Fibroblast of skin of abdomen (primary cell): ENCODE results near the gene DDO.

Experiments used
- DNase-seq: peaks from one replicate; pipeline ENCODE4 v3.0.0-alpha.2; 2013

Gene DDO

DNA sequence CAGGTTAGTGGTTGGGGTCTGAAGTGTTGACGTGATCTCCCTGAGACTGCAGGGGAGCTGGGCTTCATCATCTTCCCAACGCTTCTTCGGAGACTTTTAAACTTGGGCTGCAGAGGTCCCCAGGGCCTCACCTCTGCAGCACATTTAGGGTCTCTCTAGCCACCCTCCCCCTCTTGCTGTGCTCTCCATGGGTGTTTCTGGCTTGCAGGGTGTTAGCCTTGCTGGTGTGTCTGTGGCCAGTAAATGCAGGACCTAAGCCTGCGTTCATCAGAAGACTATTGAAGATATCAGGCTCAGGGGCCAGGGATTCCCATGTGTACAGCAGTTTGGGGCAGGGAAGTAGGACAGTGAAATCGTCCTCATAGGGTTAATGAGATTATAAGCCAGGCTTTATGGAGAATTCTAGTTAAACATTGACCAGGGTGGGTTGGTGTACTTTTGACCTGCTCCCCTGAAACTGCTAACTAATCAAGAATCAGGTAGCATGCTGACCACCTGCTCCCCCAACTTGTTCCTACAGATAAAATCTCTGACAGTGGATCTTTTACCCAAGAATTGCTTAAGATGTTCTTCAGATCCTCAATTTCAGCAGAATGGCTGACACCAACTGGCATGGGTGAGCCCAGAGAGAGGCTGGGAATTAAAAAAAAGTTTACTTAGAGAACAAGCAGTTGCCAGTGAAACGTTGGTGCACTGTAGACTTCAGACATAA, 3.8 kb upstream of the DDO start:
- no peak for DNase-seq

DNA sequence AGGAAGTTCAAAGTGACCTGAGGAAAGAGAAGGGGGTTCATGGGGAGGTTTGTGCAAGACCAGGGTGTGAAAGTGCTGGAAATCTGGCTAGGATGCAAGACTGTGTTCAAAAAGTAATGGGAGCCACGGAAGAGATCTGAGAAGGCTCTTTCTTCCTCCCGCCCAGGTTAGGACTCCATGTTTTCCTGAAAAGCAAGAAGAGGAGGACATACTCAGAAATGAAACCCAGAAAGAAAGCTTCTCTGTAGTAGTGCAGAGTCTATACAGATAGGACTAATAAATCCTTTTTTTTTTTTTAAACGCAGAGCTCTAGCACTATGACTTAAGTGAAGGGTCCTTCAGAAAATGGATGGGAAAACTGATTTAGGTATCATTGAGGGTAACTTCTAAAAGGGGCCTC, 3.2 kb upstream of the DDO start:
- no peak for DNase-seq

DNA sequence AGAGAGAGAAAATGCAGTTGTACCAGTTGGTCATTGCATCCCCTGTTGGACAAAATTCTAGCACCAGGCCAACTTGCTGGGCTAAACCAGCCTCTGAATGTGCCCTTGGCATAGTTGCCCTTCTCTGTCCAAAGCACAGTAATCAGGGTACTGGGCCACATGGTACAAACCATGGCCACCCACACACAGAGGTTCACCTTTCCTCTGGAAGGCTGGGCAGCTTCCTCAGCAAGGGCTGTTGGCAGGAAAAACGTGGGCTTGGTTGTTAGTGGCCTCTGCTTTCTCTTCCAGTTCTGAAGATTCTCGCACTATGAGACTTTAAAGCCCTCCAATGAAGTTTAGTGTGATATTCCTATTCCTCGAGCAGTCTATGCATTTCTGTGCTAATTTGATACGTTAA, 706 bp downstream of the DDO start:
- DNase-seq: no peak

DNA sequence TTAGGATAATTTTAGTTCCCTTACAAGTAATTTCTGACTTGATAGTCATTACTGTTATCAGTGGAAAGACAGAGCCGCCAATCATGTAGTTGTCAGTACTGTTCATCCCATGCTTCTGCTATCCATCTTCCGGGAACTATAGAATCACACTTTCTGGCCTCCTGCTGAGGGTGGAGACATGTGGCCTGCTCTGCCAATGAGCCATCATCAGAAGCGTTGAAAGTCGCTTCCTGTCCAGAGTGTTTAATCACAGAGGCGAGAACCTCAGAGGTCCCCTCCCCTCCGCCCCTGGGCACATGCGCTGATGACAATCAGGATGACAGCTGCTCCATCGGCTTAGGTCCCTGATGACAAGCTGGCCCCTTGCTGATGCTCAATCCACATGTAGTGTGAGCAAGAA, 3.0 kb downstream of the DDO start:
- no peak for DNase-seq

DNA sequence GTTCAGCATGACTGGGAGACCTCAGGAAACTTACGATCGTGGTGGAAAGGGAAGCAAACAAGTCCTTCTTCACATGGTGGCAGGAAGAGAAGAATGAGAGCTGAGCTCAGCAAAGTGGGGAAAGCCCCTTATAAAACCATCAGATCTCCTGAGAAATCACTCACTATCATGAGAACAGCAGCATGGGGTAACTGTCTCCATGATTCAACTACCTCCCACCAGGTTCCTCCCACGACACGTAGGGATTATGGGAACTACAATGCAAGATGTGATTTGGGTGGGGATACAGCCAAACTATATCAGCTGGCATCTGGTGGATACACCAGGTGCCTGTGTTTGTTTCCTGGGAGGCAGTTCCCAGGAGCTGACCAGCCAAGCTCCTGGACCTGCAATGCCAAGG, 4.9 kb downstream of the DDO start:
- no peak for DNase-seq

DNA sequence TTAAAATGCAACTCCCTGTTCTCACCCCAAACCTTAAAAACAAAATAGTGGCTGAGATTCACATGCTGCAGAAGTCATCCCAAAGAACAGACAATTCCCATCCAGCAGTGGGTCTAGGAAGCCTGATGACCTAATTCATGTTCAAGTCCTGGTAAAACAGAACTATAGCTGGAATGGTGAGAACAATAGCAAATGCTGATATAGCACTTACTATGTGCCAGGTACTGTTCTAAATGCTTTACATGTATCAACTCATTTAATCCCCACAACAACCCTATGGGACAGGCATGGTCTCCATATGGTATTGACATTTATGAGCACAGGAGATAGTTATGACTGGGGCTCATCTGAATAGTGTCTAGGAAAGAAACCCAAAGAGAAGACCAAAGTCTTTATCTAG, 5.6 kb downstream of the DDO start:
- DNase-seq: no peak

DNA sequence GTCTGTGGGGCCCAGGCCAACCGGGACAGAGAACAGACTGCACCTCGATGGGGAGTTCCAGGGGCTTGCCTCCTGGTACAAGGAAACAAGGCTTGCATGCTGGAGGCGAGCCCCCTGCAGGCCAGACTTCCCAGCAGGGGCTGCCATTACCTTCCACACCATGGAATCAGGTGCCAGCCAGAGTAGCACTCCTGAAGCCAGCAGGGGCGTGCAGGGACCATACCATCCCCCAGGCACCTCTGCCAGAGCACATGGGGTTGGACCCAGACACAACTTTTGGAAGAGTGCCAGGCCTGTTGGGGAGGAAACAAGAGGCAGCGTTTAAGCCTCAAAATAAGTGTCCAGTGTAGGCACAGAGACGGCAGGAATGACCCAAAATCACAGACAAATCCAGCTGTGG, 6.5 kb downstream of the DDO start:
- DNase-seq: no peak

DNA sequence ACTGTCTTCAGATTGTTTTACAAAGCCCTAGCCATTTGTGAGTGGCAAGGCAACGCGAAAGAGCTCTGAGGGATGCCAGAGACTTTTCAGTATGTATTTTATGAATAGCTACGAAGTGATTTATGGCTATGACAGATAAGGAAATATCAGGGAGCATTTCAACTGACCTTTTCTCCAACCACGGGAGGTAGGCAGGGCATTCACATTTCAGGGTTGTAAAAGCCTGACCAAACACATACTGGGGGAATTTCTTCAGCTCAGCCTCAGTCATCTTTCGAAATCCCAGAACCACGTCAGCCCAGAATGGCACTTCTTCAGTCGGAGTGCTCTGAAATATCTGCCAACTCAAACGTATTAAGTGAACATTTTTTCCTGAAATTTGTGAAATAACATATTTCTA, 10.8 kb downstream of the DDO start:
- DNase-seq: no peak

DNA sequence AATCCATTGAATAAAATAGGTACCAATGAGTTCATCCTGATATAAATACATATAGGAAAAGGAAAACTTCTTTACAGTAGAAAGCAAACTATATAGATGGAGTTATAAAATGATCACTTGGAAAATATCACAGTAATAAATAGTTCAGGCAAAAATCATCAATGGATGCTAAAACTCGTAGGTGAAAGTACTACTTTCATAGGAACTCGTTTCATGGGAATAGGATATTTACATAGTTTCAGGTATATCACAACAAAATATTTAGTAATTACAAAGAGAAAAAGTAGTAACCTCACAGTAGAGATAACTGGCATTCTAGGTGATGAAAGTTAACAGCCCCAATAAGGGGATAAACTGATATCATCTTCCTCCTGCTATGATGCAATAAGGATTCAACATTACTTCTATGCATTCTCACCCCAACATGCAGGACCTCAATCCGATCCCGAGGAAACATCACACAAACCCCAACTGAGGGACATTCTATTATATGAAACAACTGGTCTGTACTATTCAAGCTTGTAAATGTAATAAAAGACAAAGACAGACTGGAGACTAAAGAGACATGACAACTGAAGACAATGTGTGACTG, 13.7 kb downstream of the DDO start:
- DNase-seq: no peak

DNA sequence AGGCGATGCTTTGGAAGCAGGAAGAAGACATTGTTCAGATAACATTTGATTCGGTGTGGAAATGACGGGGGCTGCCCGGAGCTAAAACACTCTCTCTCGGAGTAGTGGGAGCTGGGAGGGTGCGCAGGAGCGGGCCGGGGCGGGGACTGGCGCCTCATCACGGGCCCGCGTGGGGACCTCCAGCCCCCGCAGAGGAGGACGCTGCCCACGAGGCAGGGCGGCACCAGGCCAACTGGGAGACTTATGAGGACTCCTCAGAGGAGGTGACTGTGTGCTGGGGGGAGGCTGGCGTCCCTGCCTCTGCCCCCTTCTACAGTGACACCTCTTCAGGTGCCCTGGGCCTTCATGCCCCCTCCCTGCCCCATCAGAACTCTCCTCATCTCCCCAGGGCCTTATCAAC, 15.2 kb downstream of the DDO start:
- no peak for DNase-seq

DNA sequence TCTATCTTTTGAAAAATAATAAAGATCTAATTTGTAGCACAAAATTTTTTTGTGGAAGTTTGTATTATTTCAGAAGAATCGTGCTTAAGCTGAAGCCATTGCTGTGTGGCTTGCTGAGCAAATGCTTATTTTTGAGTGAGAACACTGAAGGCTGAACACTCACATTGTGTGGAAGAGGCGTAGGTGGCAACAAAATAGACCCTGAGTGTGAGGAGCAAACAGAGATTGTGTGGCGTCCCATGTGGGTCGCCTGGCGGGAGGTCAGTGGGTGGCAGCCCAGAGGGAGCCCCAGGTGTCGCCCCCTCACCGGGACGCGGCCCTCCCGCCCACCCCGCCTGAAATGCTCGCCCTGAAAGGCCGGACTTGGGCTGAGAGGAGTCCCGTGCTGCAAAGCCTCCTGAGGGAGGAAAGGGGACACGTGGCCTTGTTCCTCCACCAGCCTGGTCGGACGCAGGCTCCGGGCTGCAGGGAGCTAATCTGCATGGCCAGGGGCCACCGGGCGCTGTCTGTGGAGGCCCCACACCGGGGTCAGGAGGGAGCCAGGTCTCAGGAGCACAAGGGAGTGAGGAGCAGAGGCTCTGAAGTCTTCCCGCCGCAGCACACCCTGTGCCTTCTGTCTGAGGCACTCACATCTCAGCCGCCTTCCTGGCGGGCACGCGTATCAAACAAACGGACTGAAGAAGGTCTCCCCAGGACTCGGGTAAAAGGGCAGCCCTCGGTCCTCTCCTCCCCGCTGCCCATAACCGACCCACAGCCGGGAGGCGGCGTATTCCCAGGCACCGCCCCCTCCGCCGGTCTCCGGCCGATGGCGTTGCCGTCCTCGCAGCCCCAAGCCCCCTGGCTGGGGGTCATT, 15.9 kb downstream of the DDO start:
- no peak for DNase-seq

DNA sequence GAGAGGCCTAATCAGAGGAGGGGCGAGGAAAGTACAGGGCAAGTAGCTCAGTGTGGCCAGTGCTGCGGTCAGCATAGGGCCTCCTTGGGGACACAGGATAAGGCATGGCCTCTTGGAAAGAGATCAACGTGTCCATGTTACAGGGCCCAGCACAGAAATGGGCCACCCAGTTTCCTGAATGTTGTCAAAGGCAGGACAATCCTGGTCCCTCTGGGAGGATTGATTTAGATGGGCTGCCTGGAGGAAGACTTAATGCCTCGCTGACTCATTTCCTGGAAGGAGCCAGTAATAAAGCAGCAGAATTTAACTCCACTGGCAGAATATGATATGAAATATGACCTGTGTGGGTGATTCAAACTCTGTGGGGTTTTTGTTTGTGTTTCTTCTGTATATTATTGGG, 16.6 kb downstream of the DDO start:
- peak; percentile 36 for DNase-seq

DNA sequence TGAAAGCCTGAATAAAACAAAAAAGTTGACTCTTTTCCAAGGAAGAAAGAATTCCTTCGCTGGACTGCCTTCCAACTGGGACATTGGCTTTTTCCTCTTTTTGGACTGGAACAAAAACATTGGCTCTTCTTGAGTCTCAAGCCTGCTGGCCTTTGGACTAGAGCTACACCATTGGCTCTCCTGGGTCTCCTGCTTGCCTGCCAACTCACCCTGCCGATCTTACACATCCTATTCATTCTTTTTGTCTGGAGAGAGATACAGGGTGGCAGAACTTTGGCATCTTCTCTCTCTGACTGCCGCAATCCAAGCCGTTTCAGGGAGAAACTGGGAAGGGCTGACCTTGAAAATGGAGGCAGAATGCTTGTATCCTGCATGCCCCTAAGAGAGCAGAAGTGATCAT, 20.2 kb downstream of the DDO start:
- no peak for DNase-seq

DNA sequence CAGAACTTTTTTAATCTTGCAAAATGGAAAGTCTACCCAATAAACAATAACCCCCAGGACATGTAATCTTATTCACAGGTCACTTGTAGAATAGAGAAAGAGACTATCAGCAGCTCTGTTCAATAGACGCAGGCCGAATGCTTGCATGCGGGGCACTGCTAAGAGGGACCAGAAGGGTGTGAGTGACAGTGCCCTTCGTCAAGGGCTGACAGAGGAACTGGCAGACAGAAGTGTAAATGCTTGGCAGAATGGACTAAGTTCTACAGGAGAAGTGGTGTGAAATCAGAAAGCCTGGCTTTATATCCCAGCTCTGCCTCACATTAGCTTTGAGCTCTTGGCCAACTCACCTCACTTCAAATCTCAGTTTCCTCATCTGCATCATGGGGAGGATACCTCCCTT, 21.0 kb downstream of the DDO start:
- DNase-seq: no peak

DNA sequence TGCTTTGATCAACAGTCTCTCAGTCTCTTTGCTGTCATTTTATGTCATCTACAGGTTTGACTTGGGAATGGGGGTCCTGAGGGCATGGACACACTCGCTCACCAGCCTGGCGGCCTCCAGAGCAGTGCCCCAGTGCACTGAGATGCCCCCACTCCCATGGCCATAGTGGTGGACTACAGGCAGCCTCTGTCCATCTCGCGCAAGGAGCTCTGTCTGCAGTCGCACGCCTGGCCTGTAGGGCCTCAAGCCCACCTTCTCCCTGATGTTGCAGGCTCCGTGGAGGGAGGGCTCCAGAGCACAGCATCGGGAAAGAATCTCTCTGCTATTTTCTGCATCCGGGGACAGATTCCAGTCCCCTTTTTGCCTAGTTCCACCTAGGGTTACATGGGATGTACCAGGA, 22.6 kb downstream of the DDO start:
- DNase-seq: no peak

DNA sequence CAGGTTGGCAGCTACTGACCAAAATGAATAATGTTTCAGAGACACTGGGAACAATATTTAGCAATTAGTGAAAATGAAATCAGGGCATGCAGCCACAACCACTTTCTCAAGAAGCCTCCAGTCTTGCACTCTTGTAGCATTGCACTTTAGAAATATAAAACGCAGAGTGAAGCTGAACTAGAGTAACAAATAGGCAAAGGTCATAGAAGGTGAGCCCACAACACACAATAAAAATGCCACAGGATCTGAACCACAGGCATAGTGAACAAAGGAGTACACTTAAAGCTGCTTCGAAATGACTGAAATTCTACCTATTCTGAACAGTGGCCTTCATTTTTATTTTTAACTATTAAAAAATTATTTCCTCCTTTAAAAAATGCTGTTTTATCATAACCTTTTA, 25.0 kb downstream of the DDO start:
- DNase-seq: no peak

DNA sequence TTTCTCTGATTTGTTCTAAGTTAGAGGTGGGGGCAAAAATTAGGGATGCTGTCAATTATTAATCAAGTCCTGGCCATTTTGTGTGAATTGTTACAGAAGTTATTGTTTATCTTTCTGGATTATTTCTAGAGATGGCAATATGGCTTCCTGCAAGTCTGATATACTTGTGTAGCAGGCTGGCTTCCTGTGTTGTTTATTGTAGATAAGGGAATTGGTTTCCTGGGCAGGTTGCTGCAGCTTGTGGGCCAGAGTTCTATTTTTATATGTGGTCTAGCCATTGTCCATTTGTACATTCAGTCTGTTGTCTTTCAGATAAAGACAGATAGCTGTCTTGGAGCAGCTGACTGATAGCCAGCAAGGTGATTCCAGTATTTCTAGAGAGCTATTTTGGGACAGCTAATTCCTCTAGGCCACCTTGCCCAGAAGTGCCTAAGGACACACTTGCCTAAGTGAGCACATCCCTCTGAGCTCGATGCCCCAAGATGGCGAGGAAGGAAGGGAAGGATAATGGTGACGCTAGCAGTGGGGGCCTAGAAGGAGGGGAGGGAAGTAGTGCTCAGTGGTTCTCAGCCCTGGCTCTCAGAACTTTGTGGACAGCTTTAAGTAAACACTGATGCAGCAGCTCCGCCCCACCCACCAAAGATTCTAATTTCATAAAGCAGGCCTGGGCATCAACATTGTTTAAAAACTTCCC, 25.5 kb downstream of the DDO start:
- no peak for DNase-seq

DNA sequence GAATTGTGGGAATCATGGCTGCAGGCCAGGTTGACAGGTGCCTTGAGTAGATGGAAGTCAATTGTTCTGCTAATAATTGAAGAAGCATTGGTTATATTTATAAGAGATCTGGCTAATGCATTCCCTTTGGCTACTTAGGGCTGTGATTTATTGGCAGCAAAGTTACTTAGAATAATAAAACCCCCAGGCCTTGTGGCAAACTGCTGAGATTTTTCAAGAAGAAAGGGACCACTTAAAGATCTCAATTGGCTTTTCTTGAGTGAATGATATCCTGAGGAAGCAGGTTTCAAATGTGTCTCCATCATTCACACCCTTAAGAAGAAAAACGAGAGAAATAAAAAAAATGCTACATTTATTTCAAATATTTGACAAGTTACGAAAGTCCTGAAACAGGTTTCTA, 27.4 kb downstream of the DDO start:
- no peak for DNase-seq

DNA sequence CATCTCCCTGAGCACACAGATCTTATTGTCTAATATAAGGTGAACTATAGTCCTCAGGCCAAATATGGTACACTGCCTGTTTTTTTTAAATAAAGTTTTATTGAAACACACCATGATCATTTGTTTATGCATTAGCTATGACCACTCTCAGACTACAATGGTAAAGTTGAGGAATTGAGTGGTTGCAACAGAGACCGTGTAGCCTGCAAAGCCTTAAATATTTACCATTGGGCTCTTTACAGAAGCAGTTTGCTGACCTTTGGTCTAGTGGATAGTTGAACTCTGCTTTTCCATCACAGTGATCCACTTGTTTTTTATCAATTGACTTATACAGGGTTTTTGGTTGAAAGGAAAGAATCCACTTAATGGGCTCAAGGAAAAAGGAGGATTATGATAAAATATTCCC, 29.9 kb downstream of the DDO start:
- DNase-seq: no peak

DNA sequence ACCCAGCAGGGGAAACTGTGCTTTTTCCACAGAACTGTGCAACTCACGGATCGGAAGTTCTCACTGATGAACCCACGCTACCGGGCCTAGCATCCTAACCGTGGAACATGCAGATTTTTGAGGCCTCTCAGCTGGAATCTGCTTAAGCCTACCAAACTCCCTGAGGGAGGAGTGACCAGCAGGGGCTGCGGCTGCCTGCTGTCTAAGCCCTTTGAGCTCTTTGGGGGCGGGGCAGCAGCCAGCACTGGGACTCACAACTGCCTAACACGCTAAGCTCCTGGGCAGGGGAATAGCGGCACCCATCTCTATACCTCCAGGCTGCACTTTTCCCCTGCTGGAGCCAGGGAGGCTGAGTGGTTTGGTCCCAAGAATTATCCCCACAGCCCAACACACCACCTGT, 36.8 kb downstream of the DDO start:
- DNase-seq: no peak

DNA sequence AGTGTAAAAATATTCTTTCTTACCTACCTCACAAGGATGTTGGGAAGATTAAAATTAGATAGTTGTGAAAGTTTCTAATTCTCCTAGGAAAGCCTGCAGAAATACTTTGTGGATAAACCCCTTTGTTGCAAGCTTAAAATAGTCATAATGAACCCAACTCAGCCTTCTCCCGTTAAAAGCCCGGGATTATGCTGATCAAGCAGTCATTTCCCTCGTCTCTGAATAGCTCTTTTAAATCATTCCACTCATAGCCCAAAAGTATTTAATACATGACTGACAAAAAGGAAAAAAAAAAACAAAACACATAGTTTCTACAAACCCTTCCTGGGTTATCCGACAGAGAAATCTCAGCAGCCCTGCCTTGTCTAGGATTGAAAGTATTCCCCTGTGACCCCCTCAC, 46.3 kb downstream of the DDO start:
- no peak for DNase-seq

DNA sequence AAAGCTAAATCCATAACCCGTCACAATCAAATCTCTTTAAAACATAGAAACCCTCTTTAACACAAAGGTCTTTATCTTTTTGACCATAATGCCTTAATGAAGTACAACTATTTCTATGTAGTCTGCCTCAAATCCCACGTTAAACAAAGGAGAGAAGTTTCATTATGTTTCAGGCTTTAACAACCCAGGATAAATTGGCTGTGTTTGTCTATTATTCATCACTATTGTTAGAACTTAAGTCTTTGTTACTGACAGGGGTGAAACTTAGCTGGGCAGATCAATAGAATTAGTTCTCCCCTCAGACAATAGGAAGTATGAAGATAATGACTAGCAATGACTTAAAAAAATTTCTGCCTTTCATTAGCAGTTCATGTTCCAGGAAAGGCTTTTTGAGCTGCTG, 47.1 kb downstream of the DDO start:
- no peak for DNase-seq

DNA sequence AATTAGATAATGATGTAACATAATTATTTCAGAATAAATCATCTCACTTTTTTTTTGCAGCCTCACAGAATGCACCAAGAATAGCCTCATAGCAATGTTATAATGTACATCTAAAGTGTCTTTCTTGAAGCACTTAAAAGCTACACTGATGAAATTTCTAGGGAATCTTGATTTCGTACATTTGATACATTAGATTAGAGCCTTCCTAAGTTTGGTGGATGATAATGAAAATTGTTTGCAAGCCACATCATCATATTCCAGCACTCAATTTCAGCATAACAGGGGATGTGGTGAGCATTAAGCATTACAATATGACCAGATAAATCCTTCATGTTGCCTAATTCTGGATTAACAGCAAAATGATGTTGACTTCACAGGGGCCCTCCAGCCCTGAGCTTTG, 47.5 kb downstream of the DDO start:
- no peak for DNase-seq

DNA sequence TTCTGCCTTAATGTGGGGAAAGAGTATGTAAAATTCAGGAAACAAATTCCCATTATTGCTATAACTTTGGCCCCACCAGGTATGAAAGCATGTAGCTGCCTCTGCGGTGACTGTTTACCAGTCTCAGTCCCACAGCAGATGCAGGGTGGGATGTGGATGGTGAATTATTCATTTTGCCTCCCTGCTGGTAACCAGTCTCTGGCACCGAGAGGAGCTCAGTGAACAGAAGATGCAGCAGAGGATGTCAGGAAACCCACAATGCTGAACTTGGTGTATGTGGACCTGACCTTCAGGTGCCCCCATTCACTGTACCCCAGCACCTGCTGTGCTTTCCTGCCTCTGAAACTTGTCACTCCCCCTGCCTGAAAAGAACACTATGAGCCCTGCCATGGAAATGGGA, 48.4 kb downstream of the DDO start:
- no peak for DNase-seq
